GM12878 (cell line): ENCODE measurements around the gene RGS14. TPM values are rescaled to one million over a fixed set of nuclear protein-coding genes. Genes with fewer than 3 reads are reported as not detected.
A peak's percentile ranks its signal among the peaks of the same experiment; 100 is the strongest.

ENCODE experiments used
- BMI1 ChIP-seq: fragments of 450-650 bp; IDR thresholded peaks from 2 replicates; pipeline ENCODE4 v1.6.1; 2016; ENCODE audit warnings: mild to moderate bottlenecking, moderate library complexity, borderline replicate concordance
- CEBPB ChIP-seq, 2 experiments: fragments of 150-350 bp in 1 of 2; IDR thresholded peaks; 2 replicates each; pipeline ENCODE4 v1.6.1; 2012 to 2014; ENCODE audit warnings: low read depth in 2 of 2, low read length in 2 of 2, borderline replicate concordance in 1 of 2, inconsistent platforms in 1 of 2
- CHD2 ChIP-seq: IDR thresholded peaks from 2 replicates; pipeline ENCODE4 v1.6.1; 2011; ENCODE audit warnings: low read depth, low read length, improper control_type of control experiment, borderline replicate concordance
- CHD4 ChIP-seq: fragments of 200-600 bp; sonication (generic); IDR thresholded peaks from 2 replicates; pipeline ENCODE4 v1.6.1; 2016; ENCODE audit warnings: mild to moderate bottlenecking
- CTCF ChIP-seq, 3 experiments: IDR thresholded peaks in 2 of 3; conservative IDR thresholded peaks in 1 of 3; 2 replicates each; pipeline ENCODE4 v1.5.1; 2011; ENCODE audit warnings: low read depth in 3 of 3, low read length in 3 of 3, mild to moderate bottlenecking in 3 of 3, control low read depth in 2 of 3, moderate library complexity in 2 of 3, inconsistent platforms in 1 of 3, mixed read lengths in 1 of 3; ENCODE audit not compliant: control insufficient read depth in 2 of 3, insufficient read depth in 1 of 3; ENCODE audit errors: extremely low read depth in 1 of 3
- ESRRA ChIP-seq: IDR thresholded peaks from 2 replicates; pipeline ENCODE4 v1.6.1; 2012; ENCODE audit warnings: mild to moderate bottlenecking, low read length, improper control_type of control experiment
- FOS ChIP-seq: IDR thresholded peaks from 3 replicates; pipeline ENCODE4 v1.6.1; 2011; ENCODE audit warnings: borderline replicate concordance; ENCODE audit not compliant: insufficient read length; ENCODE audit errors: extremely low read depth
- HDAC2 ChIP-seq: fragments of 200-600 bp; sonication (generic); IDR thresholded peaks from 2 replicates; pipeline ENCODE4 v1.6.1; 2017
- IKZF2 ChIP-seq, 2 experiments: fragments of 450-650 bp; IDR thresholded peaks; 2 replicates each; pipeline ENCODE4 v1.6.1; 2017; ENCODE audit warnings: mild to moderate bottlenecking in 2 of 2, moderate library complexity in 2 of 2
- IRF3 ChIP-seq: fragments of 450-650 bp; IDR thresholded peaks from 2 replicates; pipeline ENCODE4 v1.6.1; 2014; ENCODE audit warnings: mild to moderate bottlenecking
- LARP7 ChIP-seq: fragments of 450-650 bp; IDR thresholded peaks from 2 replicates; pipeline ENCODE4 v1.6.1; 2017; ENCODE audit warnings: mild to moderate bottlenecking
- MYB ChIP-seq: fragments of 150-350 bp; IDR thresholded peaks from 2 replicates; pipeline ENCODE4 v1.6.1; 2014; ENCODE audit warnings: mild to moderate bottlenecking, low read depth, low read length, borderline replicate concordance
- POU2F2 ChIP-seq: IDR thresholded peaks from 3 replicates; pipeline ENCODE4 v1.6.1; 2011; ENCODE audit warnings: low read depth, mild to moderate bottlenecking, low read length, borderline replicate concordance
- RAD51 ChIP-seq: fragments of 450-650 bp; IDR thresholded peaks from 2 replicates; pipeline ENCODE4 v1.6.1; 2016; ENCODE audit warnings: moderate library complexity, mild to moderate bottlenecking, inconsistent platforms
- RFX5 ChIP-seq: IDR thresholded peaks from 2 replicates; pipeline ENCODE4 v1.6.1; 2011; ENCODE audit warnings: low read depth, low read length, improper control_type of control experiment
- SRF ChIP-seq, 2 experiments: IDR thresholded peaks; 2 replicates each; pipeline ENCODE4 v1.6.1; 2011; ENCODE audit warnings: low read depth in 2 of 2, low read length in 2 of 2, mild to moderate bottlenecking in 1 of 2, moderate library complexity in 1 of 2
- STAT1 ChIP-seq: fragments of 450-650 bp; conservative IDR thresholded peaks from 2 replicates; pipeline ENCODE4 v1.6.1; 2014; ENCODE audit warnings: antibody characterized with exemption, mild to moderate bottlenecking
- YBX1 ChIP-seq: fragments of 450-650 bp; IDR thresholded peaks from 2 replicates; pipeline ENCODE4 v1.6.1; 2016; ENCODE audit warnings: antibody characterized with exemption
- ZNF207 ChIP-seq: fragments of 450-650 bp; IDR thresholded peaks from 2 replicates; pipeline ENCODE4 v1.6.1; 2014; ENCODE audit warnings: antibody characterized with exemption, mild to moderate bottlenecking, borderline replicate concordance
- ZNF384 ChIP-seq: IDR thresholded peaks from 2 replicates; pipeline ENCODE4 v1.6.1; 2012; ENCODE audit warnings: low read depth, mild to moderate bottlenecking, low read length, improper control_type of control experiment, borderline replicate concordance
- ZZZ3 ChIP-seq: IDR thresholded peaks from 2 replicates; pipeline ENCODE4 v1.6.1; 2011; ENCODE audit warnings: low read depth; ENCODE audit not compliant: control insufficient read depth, insufficient read length
- polyA plus RNA-seq, 11 experiments: library from polyadenylated mRNA; depleted of rRNA in 4 of 11; unstranded in 6 of 11; stranded (reverse) in 5 of 11; fragments of >200 nt; fragmentation: Nextera tagmentation in 4 of 11; fragmentation: Illumina TruSeq in 1 of 11; extraction: Ambion mirVana in 4 of 11; extraction: Trizol in 1 of 11; gene quantifications; 1 replicate in 1 of 11; 2 replicates in 10 of 11; pipeline versions ENCODE4 v1.2.1 to v1.2.3, GENCODE V29; 2011 to 2016; ENCODE audit warnings: inconsistent platforms in 2 of 11, missing spikeins in 2 of 11, low read depth in 1 of 11
- total RNA-seq, 4 experiments: library from RNA; depleted of rRNA in 3 of 4; stranded (reverse); fragments of >200 nt in 3 of 4; fragmentation: Illumina TruSeq in 1 of 4; extraction: Trizol in 1 of 4; gene quantifications; 2 replicates each; pipeline versions ENCODE4 v1.2.1 to v1.2.3, GENCODE V29; 2013 to 2021
- TF ChIP-seq, protein P1 (sequence below): fragments of 450-650 bp; IDR thresholded peaks from 2 replicates; pipeline ENCODE4 v1.6.1; 2017; ENCODE audit warnings: borderline replicate concordance
- TF ChIP-seq, protein P2 (sequence below): fragments of 450-650 bp; IDR thresholded peaks from 2 replicates; pipeline ENCODE4 v1.6.1; 2017; ENCODE audit warnings: mild to moderate bottlenecking

Gene RGS14
- total and polyA plus RNA-seq, 10 of the 15 experiments (the other 5 are each of a cell fraction or from before 2014, with no cell fraction given) = 0.19 to 88.7 (median 54.8) TPM

DNA sequence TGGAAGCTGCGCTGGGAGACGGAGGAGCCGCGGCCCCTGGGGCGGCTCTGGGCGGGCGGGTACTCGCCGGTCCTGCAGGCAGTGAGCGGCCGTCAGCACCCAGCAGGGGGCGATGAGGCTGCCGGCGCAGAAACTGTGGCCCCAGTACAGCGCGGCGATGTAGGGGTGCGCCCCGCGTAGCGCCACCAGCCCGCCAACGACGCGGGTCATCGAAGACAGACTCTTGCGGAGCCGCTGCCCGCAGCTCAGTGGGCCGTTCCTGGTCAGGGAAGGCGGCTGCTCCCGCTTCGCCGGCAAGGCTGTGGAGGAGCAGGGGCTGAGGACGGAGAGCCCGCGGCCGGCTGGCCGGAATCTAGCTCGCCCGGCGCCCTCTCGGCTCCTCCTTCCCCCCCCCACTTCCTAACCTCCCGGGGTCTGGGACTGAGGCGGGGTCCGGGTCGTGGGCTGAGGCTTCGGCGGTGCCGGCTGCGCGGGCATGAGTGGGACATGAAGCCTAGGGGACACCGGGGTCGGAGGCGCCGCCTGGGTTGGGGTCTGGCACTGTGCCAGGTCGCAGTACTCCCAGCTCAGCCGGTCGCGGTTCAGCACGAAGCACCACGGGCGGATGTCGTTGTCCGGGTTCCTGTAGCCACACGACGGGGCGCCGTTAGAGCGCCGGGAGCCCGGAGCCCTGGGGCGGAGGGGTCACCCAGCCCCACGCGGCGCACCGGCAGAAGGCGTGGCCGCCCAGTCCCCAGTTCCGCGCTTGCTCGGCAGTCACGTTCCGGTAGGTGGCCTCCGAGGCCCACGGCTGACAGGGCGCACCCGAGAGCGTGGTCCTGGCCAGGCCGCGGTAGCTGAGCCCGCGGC lies 46.3 kb downstream of the RGS14 start (continued):
- peak; percentile 81 to 95 (median 85) for TF ChIP-seq CTCF (IDR thresholded peaks at IDR 0.05 in 2 of 3, conservative IDR thresholded peaks at IDR 0.05 in 1 of 3; ENCODE audit: control insufficient read depth in 2 of 3, extremely low read depth in 1 of 3, insufficient read depth in 1 of 3, low read depth in 3 of 3, low read length in 3 of 3)
- TF ChIP-seq RFX5 = no peak
- TF ChIP-seq, protein P1, sequence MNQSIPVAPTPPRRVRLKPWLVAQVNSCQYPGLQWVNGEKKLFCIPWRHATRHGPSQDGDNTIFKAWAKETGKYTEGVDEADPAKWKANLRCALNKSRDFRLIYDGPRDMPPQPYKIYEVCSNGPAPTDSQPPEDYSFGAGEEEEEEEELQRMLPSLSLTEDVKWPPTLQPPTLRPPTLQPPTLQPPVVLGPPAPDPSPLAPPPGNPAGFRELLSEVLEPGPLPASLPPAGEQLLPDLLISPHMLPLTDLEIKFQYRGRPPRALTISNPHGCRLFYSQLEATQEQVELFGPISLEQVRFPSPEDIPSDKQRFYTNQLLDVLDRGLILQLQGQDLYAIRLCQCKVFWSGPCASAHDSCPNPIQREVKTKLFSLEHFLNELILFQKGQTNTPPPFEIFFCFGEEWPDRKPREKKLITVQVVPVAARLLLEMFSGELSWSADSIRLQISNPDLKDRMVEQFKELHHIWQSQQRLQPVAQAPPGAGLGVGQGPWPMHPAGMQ = no peak
- no peak; the same call in 2 of the 3 replicates for TF ChIP-seq POU2F2
- no peak for TF ChIP-seq IRF3
- TF ChIP-seq MYB = no peak
- no peak for TF ChIP-seq YBX1
- peak; percentile 39; the same call in 1 of the 2 replicates for TF ChIP-seq CHD2
- no peak for TF ChIP-seq CHD4
- TF ChIP-seq ZNF207 = no peak; the same call in 1 of the 2 replicates
- TF ChIP-seq BMI1 = no peak
- peak; percentile 49; the same call in 1 of the 2 replicates for TF ChIP-seq LARP7
- TF ChIP-seq ZNF384 = no peak
- no peak; a peak in 1 of 4 replicates for TF ChIP-seq IKZF2 (IDR thresholded peaks at IDR 0.05)
- no peak for TF ChIP-seq HDAC2
- no peak for TF ChIP-seq SRF (IDR thresholded peaks at IDR 0.05; ENCODE audit: low read depth in 2 of 2, low read length in 2 of 2)
- TF ChIP-seq ESRRA = no peak
- no peak for TF ChIP-seq RAD51
- no peak for TF ChIP-seq ZZZ3
- TF ChIP-seq, protein P2, sequence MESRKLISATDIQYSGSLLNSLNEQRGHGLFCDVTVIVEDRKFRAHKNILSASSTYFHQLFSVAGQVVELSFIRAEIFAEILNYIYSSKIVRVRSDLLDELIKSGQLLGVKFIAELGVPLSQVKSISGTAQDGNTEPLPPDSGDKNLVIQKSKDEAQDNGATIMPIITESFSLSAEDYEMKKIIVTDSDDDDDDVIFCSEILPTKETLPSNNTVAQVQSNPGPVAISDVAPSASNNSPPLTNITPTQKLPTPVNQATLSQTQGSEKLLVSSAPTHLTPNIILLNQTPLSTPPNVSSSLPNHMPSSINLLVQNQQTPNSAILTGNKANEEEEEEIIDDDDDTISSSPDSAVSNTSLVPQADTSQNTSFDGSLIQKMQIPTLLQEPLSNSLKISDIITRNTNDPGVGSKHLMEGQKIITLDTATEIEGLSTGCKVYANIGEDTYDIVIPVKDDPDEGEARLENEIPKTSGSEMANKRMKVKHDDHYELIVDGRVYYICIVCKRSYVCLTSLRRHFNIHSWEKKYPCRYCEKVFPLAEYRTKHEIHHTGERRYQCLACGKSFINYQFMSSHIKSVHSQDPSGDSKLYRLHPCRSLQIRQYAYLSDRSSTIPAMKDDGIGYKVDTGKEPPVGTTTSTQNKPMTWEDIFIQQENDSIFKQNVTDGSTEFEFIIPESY = no peak
- TF ChIP-seq CEBPB (IDR thresholded peaks at IDR 0.05; ENCODE audit: borderline replicate concordance in 1 of 2, low read depth in 2 of 2, low read length in 2 of 2) = no peak
- TF ChIP-seq FOS = no peak
- 0 out of 2 replicates have a peak, but pooled peaks have one; percentile 25 for TF ChIP-seq STAT1
